ENCODE results near the gene GOLGA8B.

DNA sequence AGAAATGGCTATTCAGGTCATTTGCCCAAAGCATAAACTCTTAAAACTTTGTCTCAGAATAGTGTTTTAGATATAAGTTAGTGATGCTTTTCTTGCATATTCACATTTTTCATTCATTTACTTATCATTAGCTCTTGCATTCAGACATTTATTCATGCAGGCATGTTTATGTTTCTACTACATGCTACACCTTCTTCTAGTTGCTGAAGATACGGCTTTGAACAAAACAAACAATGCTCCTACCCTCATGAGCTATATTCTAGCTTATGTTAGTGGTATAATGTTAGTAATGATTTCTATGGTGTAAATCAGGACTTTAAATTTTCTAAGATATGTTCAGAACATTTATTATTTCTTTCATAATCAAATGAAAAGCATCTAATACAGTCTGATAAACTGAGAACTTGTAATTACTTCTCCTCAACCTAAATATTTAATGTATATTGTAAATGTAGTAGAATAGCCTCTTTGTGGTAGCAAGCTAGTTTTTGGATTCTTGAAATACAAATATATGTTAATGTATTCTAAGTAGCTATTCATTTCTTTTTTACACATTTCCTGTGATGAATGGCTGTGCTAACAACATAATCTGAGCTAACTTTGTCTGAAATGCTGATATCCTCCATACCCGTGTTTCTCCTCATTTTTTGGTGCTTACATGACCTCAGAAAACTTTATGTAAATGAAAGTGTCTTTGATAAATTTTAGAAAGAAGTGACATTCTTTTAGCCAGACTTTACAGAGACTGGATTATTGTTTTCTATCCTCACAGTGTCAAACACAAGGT lies 15.5 kb upstream of the GOLGA8B start:
- no peak for TF ChIP-seq SUZ12 (IDR thresholded peaks at IDR 0.05)
- no peak for TF ChIP-seq PKNOX1 (IDR thresholded peaks at IDR 0.05)
- TF ChIP-seq NFRKB (IDR thresholded peaks at IDR 0.05): no peak
